Gastrocnemius medialis (tissue), 4 donors: ENCODE data around the gene SLC5A10.

Source experiments
- POLR2A ChIP-seq, 2 donors: fragments of 450-650 bp; IDR thresholded peaks; one replicate each; pipeline ENCODE4 v1.6.1; 2017; ENCODE audit warnings: antibody characterized with exemption in 2 of 2, mild to moderate bottlenecking in 2 of 2, moderate library complexity in 2 of 2
- TF ChIP-seq, protein P1 (sequence below), 5 experiments: fragments of 450-650 bp in 3 of 5; fragments of 200-600 bp in 2 of 5; sonication (generic) in 2 of 5; IDR thresholded peaks in 4 of 5; conservative IDR thresholded peaks in 1 of 5; 1 replicate in 4 of 5; 2 replicates in 1 of 5; pipeline ENCODE4 v1.5.1; 2016 to 2019; ENCODE audit warnings: antibody characterized with exemption in 5 of 5, mild to moderate bottlenecking in 3 of 5, moderate library complexity in 3 of 5

GRCh38 chr17:18994631-18995030, 42.7 kb downstream of the SLC5A10 start:
- TF ChIP-seq, protein P1, sequence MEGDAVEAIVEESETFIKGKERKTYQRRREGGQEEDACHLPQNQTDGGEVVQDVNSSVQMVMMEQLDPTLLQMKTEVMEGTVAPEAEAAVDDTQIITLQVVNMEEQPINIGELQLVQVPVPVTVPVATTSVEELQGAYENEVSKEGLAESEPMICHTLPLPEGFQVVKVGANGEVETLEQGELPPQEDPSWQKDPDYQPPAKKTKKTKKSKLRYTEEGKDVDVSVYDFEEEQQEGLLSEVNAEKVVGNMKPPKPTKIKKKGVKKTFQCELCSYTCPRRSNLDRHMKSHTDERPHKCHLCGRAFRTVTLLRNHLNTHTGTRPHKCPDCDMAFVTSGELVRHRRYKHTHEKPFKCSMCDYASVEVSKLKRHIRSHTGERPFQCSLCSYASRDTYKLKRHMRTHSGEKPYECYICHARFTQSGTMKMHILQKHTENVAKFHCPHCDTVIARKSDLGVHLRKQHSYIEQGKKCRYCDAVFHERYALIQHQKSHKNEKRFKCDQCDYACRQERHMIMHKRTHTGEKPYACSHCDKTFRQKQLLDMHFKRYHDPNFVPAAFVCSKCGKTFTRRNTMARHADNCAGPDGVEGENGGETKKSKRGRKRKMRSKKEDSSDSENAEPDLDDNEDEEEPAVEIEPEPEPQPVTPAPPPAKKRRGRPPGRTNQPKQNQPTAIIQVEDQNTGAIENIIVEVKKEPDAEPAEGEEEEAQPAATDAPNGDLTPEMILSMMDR (IDR thresholded peaks at IDR 0.05 in 4 of 5, conservative IDR thresholded peaks at IDR 0.05 in 1 of 5): no peak
- no peak for TF ChIP-seq POLR2A (IDR thresholded peaks at IDR 0.05)
